NCI-H748 (cell line): ENCODE results near the gene MS4A3.
"Not testable (repeated sequence)": the region's sequence is repeated elsewhere in the genome, so short reads cannot be mapped to it uniquely, and the experiment has no call there.

ENCODE experiments used
- DNase-seq: peaks from one replicate; lab custom pipeline; 2025; ENCODE audit not compliant: unreplicated experiment; lab: John Stamatoyannopoulos, UW

MS4A3 gene

GRCh38 chr11:60088364-60088763 lies 31.9 kb downstream of the MS4A3 start, which contains the start of gene MS4A2:
Gene MS4A2 (plus strand): TSS chr11:60088664. CDS start chr11:60088766, 102 bp downstream.
- no peak for DNase-seq

GRCh38 chr11:60095477-60096120 lies 39.1 kb downstream of the MS4A3 start:
- no peak for DNase-seq

- no peak for DNase-seq
These were observed 40.7 kb downstream of the MS4A3 start for GRCh38 chr11:60097189-60097588.

GRCh38 chr11:60098508-60098907 lies 42.0 kb downstream of the MS4A3 start:
- DNase-seq: no peak

GRCh38 chr11:60100516-60100915 lies 44.1 kb downstream of the MS4A3 start:
- no peak for DNase-seq

- not testable (repeated sequence) for DNase-seq
These were observed 44.9 kb downstream of the MS4A3 start for GRCh38 chr11:60101368-60101767.

GRCh38 chr11:60104471-60105115 lies 48.1 kb downstream of the MS4A3 start:
- not testable (repeated sequence) for DNase-seq

GRCh38 chr11:60108631-60109030 lies 52.2 kb downstream of the MS4A3 start:
- DNase-seq: not testable (repeated sequence)

- DNase-seq: no peak
These were observed 55.3 kb downstream of the MS4A3 start for GRCh38 chr11:60111793-60112192.

GRCh38 chr11:60116996-60117790 lies 60.7 kb downstream of the MS4A3 start:
- DNase-seq: no peak

GRCh38 chr11:60118338-60118737 lies 61.9 kb downstream of the MS4A3 start:
- DNase-seq: no peak

- DNase-seq: no peak
These were observed 63.2 kb downstream of the MS4A3 start for GRCh38 chr11:60119710-60120109.
